NB4 (cell line): ENCODE measurements around the gene MTHFSD.

Experiments
- MYC ChIP-seq: IDR thresholded peaks from 2 replicates; pipeline ENCODE4 v1.6.1; 2011; ENCODE audit warnings: low read depth, low read length
- POLR2A ChIP-seq: IDR thresholded peaks from 2 replicates; pipeline ENCODE4 v1.6.1; 2011; ENCODE audit warnings: mild to moderate bottlenecking; ENCODE audit not compliant: insufficient read length; ENCODE audit errors: extremely low read depth
- TF ChIP-seq, protein P1 (sequence below): IDR thresholded peaks from one replicate; pipeline ENCODE4 v1.5.1; 2012; ENCODE audit warnings: low read depth, low read length

DNA sequence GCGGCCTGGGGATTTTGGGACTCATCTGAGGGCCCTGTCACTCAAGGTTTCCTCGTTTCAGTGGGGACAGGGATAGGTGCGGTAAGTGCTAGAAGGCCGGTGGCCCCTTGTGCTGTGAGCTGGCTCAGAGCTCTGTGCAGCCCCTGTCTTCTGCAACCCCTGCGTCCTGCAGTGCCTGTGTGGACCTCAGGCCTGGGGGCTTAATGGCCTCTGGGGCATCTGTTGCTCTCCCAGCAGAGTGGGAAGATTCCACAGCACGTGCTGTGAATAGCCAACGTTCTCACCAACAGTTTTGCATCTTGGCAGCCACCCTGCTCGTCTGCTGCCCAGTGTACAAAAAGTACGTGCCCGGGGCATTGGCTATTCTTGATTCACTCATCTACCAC, 16.5 kb upstream of the MTHFSD start:
- TF ChIP-seq POLR2A: no peak
- TF ChIP-seq, protein P1, sequence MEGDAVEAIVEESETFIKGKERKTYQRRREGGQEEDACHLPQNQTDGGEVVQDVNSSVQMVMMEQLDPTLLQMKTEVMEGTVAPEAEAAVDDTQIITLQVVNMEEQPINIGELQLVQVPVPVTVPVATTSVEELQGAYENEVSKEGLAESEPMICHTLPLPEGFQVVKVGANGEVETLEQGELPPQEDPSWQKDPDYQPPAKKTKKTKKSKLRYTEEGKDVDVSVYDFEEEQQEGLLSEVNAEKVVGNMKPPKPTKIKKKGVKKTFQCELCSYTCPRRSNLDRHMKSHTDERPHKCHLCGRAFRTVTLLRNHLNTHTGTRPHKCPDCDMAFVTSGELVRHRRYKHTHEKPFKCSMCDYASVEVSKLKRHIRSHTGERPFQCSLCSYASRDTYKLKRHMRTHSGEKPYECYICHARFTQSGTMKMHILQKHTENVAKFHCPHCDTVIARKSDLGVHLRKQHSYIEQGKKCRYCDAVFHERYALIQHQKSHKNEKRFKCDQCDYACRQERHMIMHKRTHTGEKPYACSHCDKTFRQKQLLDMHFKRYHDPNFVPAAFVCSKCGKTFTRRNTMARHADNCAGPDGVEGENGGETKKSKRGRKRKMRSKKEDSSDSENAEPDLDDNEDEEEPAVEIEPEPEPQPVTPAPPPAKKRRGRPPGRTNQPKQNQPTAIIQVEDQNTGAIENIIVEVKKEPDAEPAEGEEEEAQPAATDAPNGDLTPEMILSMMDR: no peak
- no peak for TF ChIP-seq MYC
